DND-41 (cell line): Measurements from ENCODE around the gene ATP5F1D.

Experiments used
- ATAC-seq: fragments of 200-7000 bp; cut with Tn5 transposase; 3 replicates; pipeline ENCODE4 v1.9.1; 2021; ENCODE audit warnings: low read depth; ENCODE audit not compliant: insufficient read depth
- DNase-seq: peaks from one replicate; pipeline ENCODE4 v3.0.0-alpha.2; 2020
- H2AFZ ChIP-seq: 2 replicates; pipeline ENCODE4 v1.6.0; 2012; ENCODE audit warnings: low read depth, low read length
- H3K27ac ChIP-seq: 2 replicates; pipeline ENCODE4 v1.5.1; 2012; ENCODE audit warnings: low read length, inconsistent platforms
- H3K27me3 ChIP-seq: fragments of 200-600 bp; sonication (generic); 2 replicates; pipeline ENCODE4 v1.6.0; 2012; ENCODE audit warnings: low read length, mild to moderate bottlenecking, inconsistent platforms; ENCODE audit not compliant: insufficient read depth, poor library complexity
- H3K36me3 ChIP-seq: 2 replicates; pipeline ENCODE4 v1.5.1; 2012; ENCODE audit warnings: low read length, inconsistent platforms; ENCODE audit not compliant: insufficient read depth
- H3K4me1 ChIP-seq: 2 replicates; pipeline ENCODE4 v1.5.1; 2012; ENCODE audit warnings: mild to moderate bottlenecking, low read length; ENCODE audit not compliant: insufficient read depth
- H3K4me2 ChIP-seq: 2 replicates; pipeline ENCODE4 v1.6.0; 2012; ENCODE audit warnings: mild to moderate bottlenecking, moderate library complexity, low read length, inconsistent platforms; ENCODE audit not compliant: insufficient read depth
- H3K4me3 ChIP-seq, 2 experiments: fragments of 200-600 bp in 1 of 2; shearing (Covaris generic) in 1 of 2; 2 replicates each; pipeline ENCODE4 v1.5.1; 2012 to 2016; ENCODE audit warnings: inconsistent platforms in 2 of 2, low read length in 2 of 2, mild to moderate bottlenecking in 2 of 2, low read depth in 1 of 2, moderate library complexity in 1 of 2
- H3K79me2 ChIP-seq: 2 replicates; pipeline ENCODE4 v1.6.0; 2012; ENCODE audit warnings: low read length, inconsistent platforms; ENCODE audit not compliant: insufficient read depth
- H3K9ac ChIP-seq: 2 replicates; pipeline ENCODE4 v1.6.0; 2012; ENCODE audit warnings: low read depth, mild to moderate bottlenecking, inconsistent platforms, low read length, moderate library complexity
- H3K9me3 ChIP-seq: 2 replicates; pipeline ENCODE4 v1.5.1; 2012; ENCODE audit warnings: low read length, moderate library complexity, mild to moderate bottlenecking, inconsistent platforms; ENCODE audit not compliant: insufficient read depth, severe bottlenecking
- H4K20me1 ChIP-seq: 2 replicates; pipeline ENCODE4 v1.6.0; 2012; ENCODE audit warnings: low read length; ENCODE audit not compliant: insufficient read depth
- CTCF ChIP-seq: IDR thresholded peaks from 2 replicates; pipeline ENCODE4 v1.5.1; 2012; ENCODE audit warnings: borderline replicate concordance, low read length, moderate library complexity, mild to moderate bottlenecking; ENCODE audit not compliant: poor library complexity, severe bottlenecking; ENCODE audit errors: extremely low read depth
- EZH2 ChIP-seq: IDR thresholded peaks from 3 replicates; pipeline ENCODE4 v1.6.1; 2012; ENCODE audit warnings: borderline replicate concordance, low read depth, mild to moderate bottlenecking, moderate library complexity, low read length, inconsistent platforms; ENCODE audit not compliant: severe bottlenecking

The ATP5F1D gene

GRCh38 chr19:1229924-1230782 is 11.4 kb upstream of the ATP5F1D start:
- Histone ChIP-seq H3K4me2 (no peak overlapping the region), H2AFZ (no peak overlapping the region), H3K9ac (no peak overlapping the region), H3K4me3 (no peak overlapping the region), H3K27me3 (no peaks in the 10 kb centered on the region), H4K20me1 (0 out of 2 replicates have a peak, but pooled peaks cover 7% of the 10 kb centered on the region), H3K27ac (no peak overlapping the region), H3K9me3 (no peaks in the 10 kb centered on the region), H3K36me3 (peaks cover 24% of the 10 kb centered on the region), H3K79me2 (no peaks in the 10 kb centered on the region), H3K4me1 (no peaks in the 10 kb centered on the region)
- no peak for TF ChIP-seq CTCF
- TF ChIP-seq EZH2 = no peak
- ATAC-seq (no peak), DNase-seq (no peak)

- no peak for TF ChIP-seq CTCF
- TF ChIP-seq EZH2 = no peak
- 0 out of 3 replicates have a peak, but pooled peaks have one; percentile 21 for ATAC-seq
- no peak overlapping the region for H2AFZ ChIP-seq
- H3K79me2 ChIP-seq = no peaks in the 10 kb centered on the region
- peaks cover 17% of the 10 kb centered on the region for H3K36me3 ChIP-seq
- 0 out of 2 replicates have a peak, but pooled peaks cover 4% of the 10 kb centered on the region for H4K20me1 ChIP-seq
- no peaks in the 10 kb centered on the region for H3K4me1 ChIP-seq
- H3K27ac ChIP-seq = no peak overlapping the region
- H3K4me2 ChIP-seq = no peak overlapping the region
- no peaks in the 10 kb centered on the region for H3K9me3 ChIP-seq
- H3K4me3 ChIP-seq = no peak overlapping the region
- DNase-seq = no peak
- H3K27me3 ChIP-seq = no peaks in the 10 kb centered on the region
- H3K9ac ChIP-seq = no peak overlapping the region
These were observed 10.6 kb upstream of the ATP5F1D start for GRCh38 chr19:1230783-1231489.

- Histone ChIP-seq H3K9ac (no peak overlapping the region), H3K79me2 (no peaks in the 10 kb centered on the region), H3K4me3 (no peak overlapping the region), H4K20me1 (no peaks in the 10 kb centered on the region), H3K9me3 (no peaks in the 10 kb centered on the region), H3K4me1 (peaks cover 2% of the 10 kb centered on the region), H3K36me3 (peaks cover 7% of the 10 kb centered on the region; the same call in 1 of the 2 replicates), H3K27me3 (peaks cover under 1% of the 10 kb centered on the region), H3K4me2 (no peak overlapping the region), H3K27ac (no peak overlapping the region), H2AFZ (no peak overlapping the region)
- ATAC-seq = no peak
- TF ChIP-seq EZH2 (no peak), CTCF (no peak)
- DNase-seq = no peak
These were observed 9.6 kb upstream of the ATP5F1D start for GRCh38 chr19:1231729-1232637.
